Measurements from ENCODE around the gene PITRM1.

DNA sequence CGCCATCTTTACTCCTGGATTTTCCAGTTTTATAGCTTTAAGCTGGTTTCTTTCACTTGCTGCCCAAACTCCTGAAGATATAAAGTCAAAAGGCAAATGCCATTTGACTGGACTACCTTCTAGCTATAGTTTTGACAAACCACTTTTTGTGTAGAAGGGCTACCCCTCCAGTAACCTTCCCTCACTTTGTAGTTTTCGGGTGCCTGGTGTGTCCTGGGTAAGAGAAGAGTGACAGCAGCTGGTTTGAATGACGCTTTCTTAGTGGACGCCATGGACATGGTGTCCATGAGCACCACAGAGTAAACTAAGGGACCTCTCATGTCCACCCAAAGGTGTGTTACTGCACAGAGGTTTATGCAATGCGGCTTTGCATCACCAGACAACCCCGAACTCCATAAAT, 21.2 kb upstream of the PITRM1 start:
- TF ChIP-seq, protein P1, sequence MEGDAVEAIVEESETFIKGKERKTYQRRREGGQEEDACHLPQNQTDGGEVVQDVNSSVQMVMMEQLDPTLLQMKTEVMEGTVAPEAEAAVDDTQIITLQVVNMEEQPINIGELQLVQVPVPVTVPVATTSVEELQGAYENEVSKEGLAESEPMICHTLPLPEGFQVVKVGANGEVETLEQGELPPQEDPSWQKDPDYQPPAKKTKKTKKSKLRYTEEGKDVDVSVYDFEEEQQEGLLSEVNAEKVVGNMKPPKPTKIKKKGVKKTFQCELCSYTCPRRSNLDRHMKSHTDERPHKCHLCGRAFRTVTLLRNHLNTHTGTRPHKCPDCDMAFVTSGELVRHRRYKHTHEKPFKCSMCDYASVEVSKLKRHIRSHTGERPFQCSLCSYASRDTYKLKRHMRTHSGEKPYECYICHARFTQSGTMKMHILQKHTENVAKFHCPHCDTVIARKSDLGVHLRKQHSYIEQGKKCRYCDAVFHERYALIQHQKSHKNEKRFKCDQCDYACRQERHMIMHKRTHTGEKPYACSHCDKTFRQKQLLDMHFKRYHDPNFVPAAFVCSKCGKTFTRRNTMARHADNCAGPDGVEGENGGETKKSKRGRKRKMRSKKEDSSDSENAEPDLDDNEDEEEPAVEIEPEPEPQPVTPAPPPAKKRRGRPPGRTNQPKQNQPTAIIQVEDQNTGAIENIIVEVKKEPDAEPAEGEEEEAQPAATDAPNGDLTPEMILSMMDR (IDR thresholded peaks at IDR 0.05; ENCODE audit: extremely low read depth in 1 of 2, insufficient read depth in 1 of 2, low read depth in 1 of 2, low read length in 2 of 2), result no peak
- no peak for TF ChIP-seq POLR2A (IDR thresholded peaks at IDR 0.05; ENCODE audit: low read depth, low read length)
- no peak for TF ChIP-seq POLR2AphosphoS5 (IDR thresholded peaks at IDR 0.05; ENCODE audit: insufficient read depth, low read depth, low read length)
- no peak for TF ChIP-seq JUN (IDR thresholded peaks at IDR 0.05; ENCODE audit: borderline replicate concordance, insufficient read depth, insufficient read length, low read depth)
- no peak for TF ChIP-seq MAX (IDR thresholded peaks at IDR 0.05; ENCODE audit: insufficient read depth, insufficient read length)
- no peak for TF ChIP-seq EZH2 (IDR thresholded peaks at IDR 0.05; ENCODE audit: borderline replicate concordance, low read depth, low read length, severe bottlenecking)
- TF ChIP-seq MYC (IDR thresholded peaks at IDR 0.05; ENCODE audit: low read depth, low read length), result no peak
- TF ChIP-seq GATA2 (IDR thresholded peaks at IDR 0.05; ENCODE audit: insufficient read depth, insufficient read length, low read depth, low read length), result no peak
- no peak for TF ChIP-seq FOS (IDR thresholded peaks at IDR 0.05; ENCODE audit: borderline replicate concordance, insufficient read depth, low read length)

Measured in endothelial cell of umbilical vein (primary cell).